GM21381 (cell line): Measurements from ENCODE around the gene TNK1.

Source experiments
- ATAC-seq: cut with Tn5 transposase; IDR thresholded peaks from one replicate; pipeline ENCODE4 v1.9.1; 2021; ENCODE audit warnings: mild to moderate bottlenecking, moderate library complexity; ENCODE audit not compliant: unreplicated experiment

TNK1 gene

DNA sequence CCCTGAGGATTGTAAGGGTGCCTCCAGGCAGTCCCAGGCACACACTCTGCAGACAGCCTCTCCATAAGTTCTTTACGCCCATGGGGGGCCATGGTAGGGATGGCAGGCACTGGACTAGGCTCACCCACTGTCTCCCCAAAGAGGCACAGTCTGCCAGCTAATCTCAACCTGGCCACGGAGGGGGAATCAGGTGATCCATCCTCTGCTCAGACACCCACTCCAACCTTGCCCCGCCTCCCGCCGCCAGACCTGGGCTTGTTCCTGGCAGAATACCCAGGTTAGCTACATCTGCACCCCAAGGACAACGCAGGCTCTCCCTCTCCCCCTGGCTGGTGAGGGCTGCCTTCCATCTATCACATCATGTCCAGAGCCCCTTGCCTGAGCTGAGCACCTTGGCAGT lies 28.0 kb downstream of the TNK1 start:
- no peak for ATAC-seq

DNA sequence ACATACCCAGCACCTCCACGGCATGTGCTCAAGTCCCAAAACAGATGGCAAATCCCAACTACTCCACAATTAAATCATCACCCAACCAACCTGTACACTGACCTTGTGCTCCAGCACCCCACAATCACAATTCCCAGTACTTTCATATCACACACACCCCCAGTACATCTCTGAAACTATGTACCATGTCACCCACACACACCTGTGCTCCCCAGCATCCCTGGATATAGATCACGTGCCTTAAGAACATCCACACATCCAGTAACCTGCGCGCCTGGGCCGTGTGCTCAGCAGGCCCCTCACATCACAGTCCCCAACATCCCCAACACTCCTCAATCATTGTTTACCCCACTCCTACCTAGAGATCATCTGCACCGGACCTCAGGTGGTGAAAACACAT lies 28.8 kb downstream of the TNK1 start:
- ATAC-seq, result no peak

DNA sequence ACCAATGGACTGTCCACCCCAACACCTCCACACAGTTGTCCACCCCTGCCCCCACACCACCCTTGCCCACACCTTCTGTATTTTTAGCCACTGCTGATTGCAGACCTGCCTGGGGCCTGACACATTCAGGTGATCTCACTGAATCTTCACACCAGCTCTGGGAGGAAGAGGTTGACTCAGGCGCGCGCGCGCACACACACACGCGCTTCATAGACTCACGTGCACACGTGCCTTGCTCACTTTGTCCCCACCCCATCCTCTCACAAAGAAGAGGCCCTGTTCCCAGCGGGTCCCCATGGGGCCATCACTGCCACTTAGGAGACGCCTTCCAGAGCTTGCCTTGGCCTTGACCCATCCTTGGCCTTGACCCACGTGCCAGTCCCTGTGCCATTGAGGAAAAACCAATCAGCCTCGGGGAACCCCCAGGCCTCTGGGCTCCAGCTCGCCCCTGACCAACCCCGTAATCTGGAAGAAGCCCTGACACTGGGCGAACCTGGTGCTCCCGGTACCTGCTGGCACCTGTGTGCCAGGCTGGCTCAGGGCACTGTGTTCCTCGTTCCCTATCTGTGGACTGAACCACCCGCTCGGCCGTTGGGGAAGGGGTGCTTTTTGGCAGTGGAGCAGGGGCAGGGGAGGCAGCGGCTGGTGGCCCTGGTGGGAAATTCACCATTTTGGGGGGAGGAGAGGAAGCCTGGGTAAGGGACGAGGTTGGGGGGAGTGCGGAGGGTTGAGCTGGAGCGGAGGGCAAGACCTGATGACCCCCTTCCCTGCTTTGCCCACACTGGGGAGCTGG lies 29.9 kb downstream of the TNK1 start:
- no peak for ATAC-seq

DNA sequence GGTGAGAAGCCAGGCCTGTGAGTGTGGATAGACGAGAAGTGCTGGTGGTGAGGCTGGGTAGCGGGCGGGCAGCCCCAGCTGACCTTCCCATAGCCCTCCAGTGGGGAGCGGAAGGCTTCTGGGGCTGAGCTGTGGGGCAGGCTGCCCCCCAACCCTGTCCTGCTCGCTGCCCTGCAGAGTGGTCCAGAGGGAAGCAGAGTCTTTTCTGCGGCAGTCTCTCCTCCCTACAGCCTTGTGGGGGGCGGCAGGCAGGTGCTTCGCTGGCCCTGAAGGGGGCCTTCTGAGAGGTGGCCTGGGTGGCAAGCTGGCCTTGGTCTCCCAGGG lies 30.5 kb downstream of the TNK1 start:
- no peak for ATAC-seq

DNA sequence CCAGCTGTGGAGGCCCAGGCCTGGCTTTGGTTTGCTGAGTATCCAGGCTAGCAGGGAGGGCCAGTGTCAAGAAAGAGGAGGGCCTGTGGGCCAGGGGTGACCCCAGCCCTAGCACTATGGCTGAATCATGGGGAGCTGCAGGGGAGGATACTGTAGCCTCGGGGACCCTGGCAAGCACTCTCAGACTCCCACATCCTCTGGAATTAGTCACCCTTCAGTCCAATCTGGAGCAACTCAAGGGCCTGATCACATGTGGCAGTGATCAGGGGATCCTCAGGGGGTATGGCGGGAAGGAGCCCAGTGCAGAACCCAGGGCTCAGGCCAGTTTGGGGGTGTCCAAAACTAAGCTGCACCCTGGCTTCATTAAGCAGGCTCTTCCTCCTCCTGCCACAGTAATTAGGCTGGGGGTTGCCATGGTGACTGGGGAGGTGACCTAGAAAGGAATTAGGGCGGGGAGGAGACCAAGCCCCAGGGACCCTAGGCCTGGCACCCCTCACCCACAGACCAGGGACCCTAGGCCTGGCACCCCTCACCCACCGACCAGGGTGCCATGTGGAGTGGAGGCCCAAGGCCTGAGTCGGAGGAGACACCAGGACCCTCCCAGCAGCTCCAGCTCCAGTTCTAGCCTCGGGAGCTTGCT lies 32.6 kb downstream of the TNK1 start:
- no peak for ATAC-seq

DNA sequence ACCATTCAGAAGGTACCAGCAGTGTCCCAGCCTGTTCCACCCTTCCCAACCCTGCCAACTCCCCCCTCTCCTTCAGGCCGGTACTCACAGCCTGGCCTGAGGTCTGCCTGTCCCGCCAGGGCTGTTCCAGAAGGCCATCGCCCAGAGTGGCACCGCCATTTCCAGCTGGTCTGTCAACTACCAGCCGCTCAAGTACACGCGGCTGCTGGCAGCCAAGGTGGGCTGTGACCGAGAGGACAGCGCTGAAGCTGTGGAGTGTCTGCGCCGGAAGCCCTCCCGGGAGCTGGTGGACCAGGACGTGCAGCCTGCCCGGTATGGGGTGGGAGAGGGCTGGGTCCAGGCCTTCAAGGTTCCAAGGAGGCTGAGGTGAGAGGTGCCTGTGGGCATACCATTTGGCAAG lies 33.9 kb downstream of the TNK1 start:
- no peak for ATAC-seq

DNA sequence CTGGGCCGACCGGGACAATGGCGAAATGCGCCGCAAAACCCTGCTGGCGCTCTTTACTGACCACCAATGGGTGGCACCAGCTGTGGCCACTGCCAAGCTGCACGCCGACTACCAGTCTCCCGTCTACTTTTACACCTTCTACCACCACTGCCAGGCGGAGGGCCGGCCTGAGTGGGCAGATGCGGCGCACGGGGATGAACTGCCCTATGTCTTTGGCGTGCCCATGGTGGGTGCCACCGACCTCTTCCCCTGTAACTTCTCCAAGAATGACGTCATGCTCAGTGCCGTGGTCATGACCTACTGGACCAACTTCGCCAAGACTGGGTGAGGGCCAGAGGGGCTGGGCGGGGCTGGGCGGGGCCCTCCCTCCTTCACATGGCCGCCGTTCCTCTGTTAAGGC lies 34.9 kb downstream of the TNK1 start:
- no peak for ATAC-seq

DNA sequence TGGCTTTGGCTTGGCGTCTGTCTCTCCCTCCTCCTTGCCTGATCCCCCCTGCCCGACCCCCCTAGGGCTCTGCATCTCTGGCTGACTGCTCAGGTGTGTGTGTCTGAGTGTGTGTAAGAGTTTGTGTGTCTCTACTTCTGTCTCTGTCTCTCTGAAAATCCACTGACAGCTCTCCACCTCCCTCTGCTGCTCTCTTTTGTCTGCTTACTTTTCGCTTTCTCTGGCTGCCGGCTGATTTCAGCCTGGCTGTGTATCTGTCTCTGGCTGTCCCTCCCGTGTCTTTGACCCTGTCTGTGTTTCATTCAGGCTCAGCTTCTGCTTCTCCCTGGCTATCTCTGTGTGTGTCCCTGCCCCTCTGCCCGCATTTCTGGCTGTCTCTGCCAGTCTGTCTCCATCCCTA lies 35.4 kb downstream of the TNK1 start:
- no peak for ATAC-seq

DNA sequence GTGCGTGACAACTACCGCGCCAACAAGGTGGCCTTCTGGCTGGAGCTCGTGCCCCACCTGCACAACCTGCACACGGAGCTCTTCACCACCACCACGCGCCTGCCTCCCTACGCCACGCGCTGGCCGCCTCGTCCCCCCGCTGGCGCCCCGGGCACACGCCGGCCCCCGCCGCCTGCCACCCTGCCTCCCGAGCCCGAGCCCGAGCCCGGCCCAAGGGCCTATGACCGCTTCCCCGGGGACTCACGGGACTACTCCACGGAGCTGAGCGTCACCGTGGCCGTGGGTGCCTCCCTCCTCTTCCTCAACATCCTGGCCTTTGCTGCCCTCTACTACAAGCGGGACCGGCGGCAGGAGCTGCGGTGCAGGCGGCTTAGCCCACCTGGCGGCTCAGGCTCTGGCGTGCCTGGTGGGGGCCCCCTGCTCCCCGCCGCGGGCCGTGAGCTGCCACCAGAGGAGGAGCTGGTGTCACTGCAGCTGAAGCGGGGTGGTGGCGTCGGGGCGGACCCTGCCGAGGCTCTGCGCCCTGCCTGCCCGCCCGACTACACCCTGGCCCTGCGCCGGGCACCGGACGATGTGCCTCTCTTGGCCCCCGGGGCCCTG lies 36.3 kb downstream of the TNK1 start:
- ATAC-seq, result no peak

DNA sequence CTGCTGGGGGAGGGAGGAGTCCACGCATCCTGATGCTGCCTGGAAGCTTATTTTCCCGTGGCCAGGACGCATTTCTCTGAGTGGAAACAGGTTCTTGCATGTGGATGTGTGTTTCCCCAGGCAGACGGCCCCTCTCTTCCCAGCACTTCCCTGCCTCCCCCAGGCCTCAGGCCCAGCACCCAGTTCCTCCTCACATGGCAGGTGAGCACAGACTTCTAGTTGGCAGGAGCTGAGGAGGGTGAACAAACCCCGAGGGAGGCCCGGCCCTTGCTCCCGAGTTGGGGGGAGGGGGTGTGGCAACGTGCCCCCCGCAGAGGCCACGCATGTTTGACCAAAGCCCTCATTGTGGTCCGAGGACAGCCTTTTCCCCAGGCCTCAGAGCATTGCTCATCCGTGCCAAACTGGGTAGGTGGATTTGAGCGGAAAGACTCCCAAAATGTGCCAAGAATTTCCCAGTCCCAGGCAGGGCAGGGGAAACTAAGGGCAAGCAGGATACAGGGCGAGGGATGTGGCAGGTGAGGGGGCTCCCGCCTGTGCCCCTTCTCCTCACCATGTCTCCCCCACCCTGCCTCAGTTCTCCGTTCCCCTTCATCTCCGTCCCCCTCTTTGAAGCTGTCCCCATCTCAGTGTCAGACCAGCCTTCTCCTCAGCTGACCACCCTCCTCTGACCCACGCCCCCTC lies 37.7 kb downstream of the TNK1 start:
- no peak for ATAC-seq

DNA sequence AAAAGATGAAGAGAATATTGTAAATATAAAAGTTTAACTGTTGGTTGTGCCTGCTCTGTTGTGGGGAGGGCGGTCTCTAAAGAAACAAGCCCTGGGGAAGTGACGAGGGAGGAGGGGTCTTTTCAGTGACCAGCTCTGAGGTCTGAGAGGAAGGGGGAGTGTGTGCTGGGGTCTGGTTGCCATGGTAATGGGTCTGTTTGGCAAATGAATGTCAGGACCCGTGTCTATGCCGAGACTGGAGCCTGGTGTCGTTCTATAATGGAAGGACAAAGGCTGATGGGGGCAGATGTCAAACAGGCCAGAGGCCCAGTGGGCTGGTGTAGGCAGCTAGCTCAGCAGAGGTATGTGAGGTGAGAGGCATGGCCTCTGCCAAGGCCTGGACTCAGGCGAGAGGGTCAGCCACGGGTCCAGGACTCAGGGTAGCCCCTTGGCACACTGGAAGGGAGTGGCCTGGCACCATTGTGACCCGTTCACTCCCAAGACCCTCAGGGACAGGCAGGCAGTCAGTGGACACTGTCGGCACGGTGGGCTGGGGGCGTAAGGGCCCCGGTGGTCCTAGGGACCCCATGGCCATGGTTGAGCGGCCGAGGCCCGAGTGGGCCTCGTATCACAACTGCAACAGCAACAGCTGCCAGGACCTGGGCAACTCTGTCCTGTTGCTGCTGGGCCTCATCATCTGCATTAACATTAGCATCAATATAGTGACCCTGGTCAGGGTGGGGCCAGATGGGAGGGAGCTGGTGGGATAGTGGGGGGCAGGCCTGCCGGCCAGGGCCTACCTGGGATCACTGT lies 39.1 kb downstream of the TNK1 start, which contains the start of gene SPEM1:
Gene SPEM1, plus strand, starts transcription at position 506 of the 792 bp plus-strand sequence. Its CDS starts 61 bp downstream, at position 567.
- ATAC-seq, result no peak

DNA sequence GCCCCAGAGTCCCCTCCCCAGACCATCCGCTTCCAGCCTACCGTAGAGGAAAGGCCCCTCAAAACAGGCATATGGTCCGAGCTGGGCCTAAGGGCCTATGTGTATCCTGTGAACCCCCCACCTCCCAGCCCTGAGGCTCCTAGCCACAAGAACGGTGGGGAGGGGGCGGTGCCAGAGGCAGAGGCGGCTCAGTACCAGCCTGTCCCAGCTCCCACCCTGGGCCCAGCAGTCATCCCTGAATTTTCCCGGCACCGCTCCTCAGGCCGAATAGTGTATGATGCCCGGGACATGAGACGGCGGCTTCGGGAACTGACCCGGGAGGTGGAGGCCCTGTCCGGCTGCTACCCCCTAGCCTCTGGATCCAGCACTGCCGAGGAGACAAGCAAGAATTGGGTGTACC lies 40.3 kb downstream of the TNK1 start:
- no peak for ATAC-seq

DNA sequence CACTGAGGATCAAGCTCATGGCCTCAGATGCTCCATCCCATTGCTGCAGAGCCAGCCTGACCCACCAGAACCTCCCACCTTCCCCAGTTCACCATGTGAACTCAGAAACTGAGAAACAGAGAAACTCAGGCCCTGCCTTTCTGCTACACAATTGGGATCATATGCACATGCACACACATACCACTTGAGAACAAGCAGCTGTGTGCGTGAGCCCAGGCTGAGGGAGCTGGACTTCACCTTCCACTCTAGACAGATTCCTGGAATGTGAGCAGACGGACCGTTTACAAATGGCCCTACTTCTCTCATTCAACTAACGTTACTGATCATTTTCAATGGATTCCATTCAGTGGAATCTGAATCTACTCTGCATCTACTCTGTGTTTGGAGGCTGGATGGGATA lies 42.8 kb downstream of the TNK1 start:
- no peak for ATAC-seq

DNA sequence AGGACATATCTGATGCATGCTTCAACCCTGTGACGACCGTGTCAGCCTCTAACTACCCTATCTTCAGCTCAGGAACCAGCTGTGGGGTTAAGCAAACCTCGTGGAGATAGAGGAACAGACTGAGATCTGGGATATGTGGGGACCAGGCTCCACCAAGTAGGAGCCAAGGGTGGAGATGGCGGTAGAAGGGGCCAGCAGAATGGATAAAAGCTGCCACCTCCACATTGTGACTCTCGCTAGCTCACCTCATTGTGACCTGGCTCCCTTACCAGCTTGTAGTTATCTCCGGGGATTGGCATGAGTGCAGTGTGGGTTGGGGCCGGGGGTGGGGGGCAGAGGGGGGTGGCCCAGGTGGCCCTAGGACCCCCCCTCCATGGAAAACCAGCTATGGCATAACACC lies 44.4 kb downstream of the TNK1 start, which contains the start of gene SPEM2:
Gene SPEM2, plus strand, starts transcription at position 301 of the 400 bp plus-strand sequence. Its CDS starts 73 bp downstream, at position 374.
- ATAC-seq, result no peak

DNA sequence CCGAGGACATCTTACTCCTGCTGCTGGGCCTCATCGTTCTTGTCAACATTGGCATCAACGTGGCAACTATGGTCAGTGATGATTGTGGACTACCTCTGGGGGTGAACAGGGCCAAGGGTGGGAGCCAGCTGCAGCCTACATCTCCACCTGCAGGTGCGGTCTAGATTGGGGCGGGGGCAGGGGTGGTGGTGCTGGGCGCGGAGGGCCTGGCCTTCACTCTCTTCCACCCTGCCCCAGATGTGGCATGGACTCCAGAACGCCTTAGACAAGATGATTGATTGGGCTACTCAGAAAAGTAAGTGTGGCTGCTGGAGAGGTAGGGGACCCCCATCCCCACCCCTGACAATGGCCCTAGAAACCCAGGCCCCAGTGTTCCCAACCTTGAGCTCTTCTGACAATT lies 44.9 kb downstream of the TNK1 start:
- no peak for ATAC-seq

DNA sequence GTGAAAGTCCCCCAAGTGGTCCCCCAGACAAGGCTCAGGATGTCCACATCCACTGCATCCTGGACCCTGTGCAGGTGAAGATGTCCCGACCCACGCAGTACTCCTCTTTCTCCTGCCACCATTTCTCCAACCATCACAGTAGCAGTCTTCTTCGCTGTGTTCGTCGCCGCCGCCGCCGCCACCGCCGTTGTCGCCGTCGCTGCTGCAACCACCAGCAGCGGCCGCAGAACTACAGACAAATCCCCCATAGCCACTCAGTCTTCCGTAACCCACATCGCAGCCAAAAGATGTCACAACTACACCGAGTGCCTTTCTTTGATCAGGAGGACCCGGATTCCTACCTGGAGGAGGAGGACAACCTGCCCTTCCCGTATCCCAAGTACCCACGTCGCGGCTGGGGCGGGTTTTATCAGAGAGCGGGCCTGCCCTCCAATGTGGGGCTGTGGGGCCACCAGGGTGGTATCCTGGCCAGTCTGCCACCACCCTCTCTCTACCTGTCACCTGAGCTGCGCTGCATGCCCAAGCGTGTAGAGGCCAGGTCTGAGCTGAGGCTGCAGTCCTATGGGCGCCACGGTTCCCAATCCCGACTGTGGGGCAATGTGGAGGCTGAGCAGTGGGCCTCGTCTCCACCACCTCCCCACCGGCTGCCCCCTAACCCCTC lies 45.4 kb downstream of the TNK1 start:
- no peak for ATAC-seq

DNA sequence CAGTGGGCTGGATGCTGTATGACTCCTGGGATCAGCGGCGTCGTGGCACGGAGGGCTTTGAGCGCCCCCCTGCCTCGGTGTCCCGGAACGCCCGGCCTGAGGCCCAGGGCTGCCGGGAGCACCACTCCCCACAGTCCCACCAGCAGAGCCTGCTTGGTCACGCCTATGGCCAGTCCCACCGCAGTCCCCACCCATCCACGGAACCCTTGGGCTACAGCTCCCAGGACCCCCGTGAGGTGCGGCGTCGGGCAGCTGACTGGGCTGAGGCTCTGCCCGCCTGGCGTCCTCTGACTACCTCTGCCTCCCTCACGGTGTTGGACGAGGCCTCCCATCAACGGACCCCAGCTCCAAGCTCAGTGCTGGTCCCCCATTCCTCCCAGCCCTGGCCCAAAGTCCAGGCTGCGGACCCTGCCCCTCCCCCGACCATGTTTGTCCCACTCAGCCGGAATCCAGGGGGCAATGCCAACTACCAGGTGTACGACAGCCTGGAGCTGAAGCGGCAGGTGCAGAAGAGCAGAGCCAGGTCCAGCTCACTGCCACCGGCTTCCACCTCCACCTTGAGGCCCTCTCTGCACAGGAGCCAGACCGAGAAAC lies 46.1 kb downstream of the TNK1 start:
- ATAC-seq, result no peak

DNA sequence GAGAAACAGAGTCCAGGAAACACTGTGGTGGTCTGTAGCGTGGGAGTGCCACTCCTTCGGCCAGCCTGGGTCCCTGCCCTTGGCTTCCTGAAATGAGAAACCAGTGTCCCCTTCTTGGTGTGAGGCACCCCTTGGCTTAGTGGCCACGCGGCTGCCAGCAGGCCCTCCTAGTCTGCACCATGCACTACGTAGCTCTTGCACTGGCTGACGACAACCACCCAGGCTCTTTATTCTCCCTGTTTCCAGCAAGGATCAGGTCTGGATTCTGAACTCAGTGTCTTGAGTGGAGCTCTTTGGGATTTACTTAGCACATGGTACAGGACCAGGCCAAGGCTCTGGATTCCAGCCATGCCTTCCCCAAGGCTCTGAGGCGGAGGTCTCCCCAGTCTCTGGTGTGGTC lies 46.7 kb downstream of the TNK1 start:
- no peak for ATAC-seq

DNA sequence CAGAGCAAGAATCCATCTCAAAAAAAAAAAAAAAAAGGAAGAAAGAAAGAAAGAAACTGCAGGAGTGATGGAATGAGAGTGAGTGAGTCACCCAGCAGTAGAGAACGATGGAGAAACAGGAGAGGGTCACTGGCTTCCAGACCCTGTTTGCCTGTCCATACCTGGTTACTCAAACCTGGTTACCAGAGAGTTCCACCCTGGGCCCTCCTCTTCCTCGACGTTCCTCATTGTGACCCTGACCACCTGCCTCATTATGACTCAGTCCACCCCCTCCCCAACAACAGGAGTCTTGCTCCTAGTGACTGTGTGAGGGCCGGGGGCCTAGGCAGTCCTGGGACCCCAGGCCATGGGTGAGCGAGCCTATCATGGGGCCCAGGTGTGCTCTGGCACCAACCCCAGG lies 47.7 kb downstream of the TNK1 start, which contains the start of gene SPEM3:
Gene SPEM3, plus strand, starts transcription at position 301 of the 400 bp plus-strand sequence. Its CDS starts 46 bp downstream, at position 347.
- no peak for ATAC-seq

DNA sequence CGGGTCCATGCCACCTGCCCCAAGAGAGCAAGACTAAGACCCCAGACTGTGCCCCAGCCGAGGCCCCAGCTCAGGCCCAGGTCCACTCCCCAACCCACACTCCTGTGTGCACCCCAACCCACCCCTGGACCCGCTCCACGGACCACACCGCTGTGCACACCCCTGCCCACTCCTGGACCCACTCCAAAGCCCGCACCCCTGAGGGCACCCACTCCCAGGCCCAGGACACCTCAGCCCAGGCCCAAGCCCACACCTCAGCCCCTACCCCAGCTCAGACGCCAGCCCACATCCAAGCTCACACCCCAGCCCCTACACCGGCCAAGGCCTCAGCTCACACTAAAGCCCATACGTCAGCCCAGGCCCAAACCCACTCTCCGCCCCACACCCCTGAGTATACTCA lies 48.8 kb downstream of the TNK1 start:
- ATAC-seq, result no peak
